HL-60/S4 (cell line): Measurements from ENCODE around the gene RRAD.
"Not testable (repeated sequence)": the region's sequence is repeated elsewhere in the genome, so short reads cannot be mapped to it uniquely, and the experiment has no call there.

Experiments used
- in situ Hi-C: fragments of 300-500 bp; cut with MboI; formaldehyde crosslinking; loops from 2 replicates; pipeline ENCODE4 v1.14.3; 2022; ENCODE audit warnings: low sequenced_read_pairs

The RRAD gene

DNA sequence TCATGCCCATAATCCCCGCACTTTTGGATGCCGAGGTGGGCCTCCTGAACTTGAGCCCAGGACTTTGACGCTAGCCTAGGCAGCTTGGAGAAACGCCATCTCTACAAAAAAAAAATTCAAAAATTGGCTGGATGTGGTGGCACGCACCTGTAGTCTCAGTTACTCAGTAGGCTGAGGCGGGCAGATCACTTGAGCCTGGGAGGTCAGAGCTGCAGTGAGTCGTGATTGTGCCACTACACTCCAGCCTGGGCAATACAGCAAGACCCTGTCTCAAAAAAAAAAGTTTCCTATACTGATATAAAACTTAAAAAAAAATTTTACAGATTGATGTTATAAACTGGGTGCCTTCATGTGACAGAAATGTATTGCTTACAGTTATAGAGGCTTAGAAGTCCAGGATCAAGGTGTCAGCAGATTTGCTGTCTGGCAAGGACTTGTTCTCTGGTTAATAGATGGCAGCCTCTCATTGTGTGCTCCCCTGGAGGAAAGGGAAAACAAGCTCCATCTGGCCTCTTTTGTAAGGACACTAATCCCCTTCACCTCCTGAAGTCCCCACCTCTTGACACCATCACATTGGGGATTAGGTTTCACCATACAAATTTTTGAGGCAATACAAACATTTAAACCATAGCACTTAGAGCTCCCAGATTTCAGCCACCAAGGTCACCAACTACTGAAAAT is 27.2 kb upstream of the RRAD start:
- in situ Hi-C loops: loop anchor here (25.0 kb wide), 1 partner anchor 510 kb away; no protein-coding TSS in a partner anchor

DNA sequence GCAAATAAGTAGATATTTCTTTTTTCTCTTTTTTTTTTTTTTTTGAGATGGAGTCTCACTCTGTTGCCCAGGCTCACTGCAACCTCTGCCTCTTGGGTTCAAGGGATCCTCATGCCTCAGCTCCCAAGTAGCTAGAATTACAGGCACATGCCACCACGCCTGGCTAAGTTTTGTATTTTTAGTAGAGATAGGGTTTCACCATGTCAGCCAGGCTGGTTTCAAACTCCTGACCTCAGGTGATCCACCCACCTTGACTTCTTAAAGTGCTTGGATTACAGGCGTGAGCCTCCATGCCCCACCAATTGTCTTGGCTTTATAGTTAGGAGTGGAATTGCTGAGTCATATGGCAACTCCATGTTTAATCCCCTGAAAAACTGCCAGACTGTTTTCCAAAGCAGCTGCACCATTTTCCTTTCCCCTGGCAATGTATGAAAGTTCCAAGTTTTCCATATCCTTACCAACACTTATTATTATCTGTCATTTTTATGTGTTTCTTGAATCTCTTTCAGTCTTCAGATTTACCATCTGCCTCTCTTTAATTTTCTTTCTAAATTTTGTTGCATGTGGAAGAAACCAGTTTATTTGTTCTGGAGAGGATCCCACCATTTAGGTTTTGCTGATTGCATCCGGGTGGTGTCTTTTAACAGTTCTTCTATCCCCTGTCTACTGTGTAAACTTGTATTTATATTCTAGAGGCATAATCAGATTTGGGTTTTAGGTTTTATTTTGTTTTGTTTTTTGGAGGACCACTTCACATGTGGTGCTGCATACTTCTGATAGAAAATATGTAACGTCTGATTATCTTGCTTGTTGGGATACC is 25.8 kb upstream of the RRAD start:
- in situ Hi-C loops: loop anchor here (25.0 kb wide), 1 partner anchor 511 kb away; no protein-coding TSS in a partner anchor

DNA sequence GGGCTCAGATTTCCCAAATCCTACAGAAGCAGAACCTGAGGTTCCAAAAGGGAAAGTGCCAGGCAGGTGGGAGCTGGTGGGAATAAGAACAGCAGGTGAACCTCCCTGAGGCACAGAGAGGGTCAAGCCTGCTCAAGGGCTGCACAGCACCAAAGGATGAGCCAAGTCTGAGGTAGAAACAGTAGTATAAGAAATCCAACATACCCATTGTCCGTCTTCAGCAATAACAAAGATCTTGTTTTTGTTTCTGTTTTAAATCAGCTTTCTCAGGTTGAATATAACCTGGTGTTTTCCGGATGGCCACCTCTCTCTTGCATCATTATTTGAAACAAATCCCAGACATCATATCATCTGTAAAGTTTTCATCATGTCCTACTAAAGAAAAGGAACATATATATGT is 25.1 kb upstream of the RRAD start:
- in situ Hi-C loops: loop anchor here (25.0 kb wide), 1 partner anchor 512 kb away; no protein-coding TSS in a partner anchor

DNA sequence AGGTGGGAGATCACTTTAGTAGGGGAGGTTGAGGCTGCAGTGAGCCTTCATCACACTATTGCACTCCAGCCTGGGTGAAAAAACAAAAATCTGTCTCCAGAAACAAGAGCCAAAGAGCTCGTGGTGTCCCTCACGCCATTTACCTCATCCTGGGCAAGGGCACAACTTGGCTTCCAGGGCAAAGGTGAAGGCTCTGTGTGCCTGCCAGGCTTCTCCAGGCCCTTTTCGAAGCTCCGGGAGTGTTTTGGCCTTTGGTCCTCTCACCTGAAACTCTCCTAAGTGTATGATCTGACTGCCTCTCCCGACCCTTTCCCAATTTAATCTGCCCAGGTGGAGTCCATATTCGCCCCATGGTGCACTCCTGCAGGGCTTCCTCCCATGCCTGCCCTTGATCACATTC is 24.1 kb upstream of the RRAD start:
- in situ Hi-C loops: no loop called here

DNA sequence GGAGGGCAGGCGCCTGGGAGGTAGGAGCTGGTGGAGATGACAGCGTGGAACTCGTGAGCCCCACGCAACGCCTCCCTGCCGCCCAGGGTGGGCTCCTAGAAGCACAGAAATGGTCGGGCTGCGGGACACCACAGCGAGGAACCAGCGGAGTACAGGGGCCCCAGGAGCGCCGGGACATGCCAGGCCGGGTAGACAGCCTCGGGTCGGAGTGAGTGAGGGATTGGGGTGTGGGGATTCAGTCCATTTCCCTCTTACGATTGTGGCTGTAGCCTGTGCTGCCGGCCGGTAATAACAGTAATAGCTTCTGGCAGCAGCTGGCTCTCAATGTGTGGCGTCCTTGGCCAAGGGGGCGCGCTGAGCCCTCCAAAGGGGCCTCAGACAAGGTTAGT is 23.5 kb upstream of the RRAD start:
- in situ Hi-C loops: no loop called here

DNA sequence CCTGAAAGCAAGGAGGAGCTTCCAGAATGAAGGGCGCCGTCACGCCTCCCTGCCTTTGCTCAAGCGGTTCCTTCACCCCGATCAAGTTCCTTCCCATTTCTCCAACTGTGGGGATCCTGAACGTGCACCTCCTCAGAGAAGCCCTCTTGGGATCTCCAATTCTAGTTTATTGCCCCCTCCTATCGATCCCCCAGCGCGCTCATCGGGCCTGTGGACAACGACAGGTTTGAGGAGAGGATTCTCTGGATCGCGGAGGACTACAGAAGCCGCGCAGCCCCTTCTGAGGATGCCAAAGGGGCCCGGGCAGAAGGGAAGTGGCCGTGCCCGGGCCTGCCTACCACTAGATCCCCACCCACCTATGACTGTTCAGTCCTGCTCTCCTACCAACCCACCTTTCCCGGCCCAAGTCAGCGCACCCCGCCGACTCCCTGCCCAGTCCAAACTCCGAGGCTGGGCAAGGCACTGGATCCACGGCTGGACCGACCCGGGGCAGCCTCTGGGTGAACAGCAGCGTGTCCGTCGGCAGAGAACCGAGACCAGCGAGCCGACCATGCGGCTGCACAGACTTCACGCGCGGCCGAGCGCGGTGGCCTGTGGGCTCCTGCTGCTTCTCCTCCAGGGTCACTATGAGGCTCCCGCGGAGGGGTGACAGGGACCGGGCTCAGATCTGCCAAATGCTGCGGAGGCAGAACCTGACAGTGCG is 22.9 kb upstream of the RRAD start:
- in situ Hi-C loops: no loop called here

DNA sequence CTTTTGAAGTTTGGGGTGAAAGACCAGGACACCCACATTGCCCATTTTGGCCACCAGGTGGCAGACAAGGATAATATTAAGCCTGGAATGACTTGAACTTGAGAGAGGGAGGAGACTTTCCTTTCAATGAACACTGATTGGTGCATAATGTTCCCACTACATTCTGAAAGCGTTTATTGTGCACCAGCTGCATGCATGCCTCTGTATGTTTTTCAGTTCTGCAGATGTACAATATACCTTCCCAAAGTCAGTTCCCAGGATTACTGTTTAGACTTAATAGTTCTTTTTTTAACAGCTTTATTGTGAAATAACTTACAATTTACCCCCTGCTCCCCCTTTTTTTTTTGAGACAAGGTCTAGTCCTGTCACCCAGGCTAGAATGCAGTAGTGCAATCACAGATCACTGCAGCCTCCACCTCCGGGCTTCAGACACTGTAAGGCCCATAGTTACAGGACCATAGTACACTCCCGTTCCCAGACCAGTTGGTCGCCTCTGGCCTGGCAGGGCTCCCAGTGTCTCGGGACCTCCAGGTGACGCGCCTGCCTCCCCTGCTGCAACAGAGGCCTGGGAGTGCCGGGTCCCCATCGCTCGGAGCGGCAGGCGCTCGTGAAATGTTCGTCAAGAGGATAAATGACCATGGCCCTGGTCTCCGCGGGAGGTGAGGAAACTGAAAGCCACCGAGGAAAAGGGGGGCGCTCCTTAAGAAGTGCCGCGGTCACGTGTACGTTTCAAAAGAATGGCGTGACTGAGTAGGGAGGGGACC is 22.1 kb upstream of the RRAD start:
- in situ Hi-C loops: no loop called here

DNA sequence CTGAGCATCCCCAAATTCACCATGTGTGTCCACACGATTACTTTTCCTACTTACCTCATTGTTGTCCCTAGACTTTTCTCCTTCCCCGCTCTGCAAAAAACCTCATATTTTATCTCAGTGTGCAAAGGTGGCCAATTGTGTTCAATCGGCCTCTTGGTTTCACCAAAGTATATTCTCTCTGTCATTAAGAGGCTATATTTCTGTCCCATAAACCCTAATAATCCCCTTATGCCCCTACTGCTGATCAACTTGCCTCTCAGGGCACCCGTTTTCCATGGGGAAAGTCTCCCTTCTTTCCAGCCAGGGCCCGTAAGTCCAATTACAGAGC is 21.6 kb upstream of the RRAD start:
- in situ Hi-C loops: no loop called here

DNA sequence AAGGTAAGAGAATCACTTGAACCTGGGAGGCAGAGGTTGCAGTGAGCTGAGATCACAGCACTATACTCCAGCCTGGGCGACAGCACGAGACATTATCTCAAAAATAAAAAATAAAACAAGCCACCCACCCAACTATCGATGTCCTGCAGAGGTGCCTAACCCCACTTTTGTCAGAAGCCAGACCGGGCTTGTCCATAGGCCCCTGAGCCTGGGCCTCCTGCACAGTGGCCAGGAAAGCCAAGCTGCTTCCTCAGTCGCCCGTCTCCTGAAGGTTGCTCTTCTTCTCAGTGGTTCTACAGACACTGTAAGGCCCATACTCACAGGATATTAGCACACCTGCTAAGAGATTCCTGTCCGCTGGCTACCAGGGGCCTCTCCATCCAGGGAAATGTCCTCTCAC is 21.2 kb upstream of the RRAD start:
- in situ Hi-C loops: no loop called here

DNA sequence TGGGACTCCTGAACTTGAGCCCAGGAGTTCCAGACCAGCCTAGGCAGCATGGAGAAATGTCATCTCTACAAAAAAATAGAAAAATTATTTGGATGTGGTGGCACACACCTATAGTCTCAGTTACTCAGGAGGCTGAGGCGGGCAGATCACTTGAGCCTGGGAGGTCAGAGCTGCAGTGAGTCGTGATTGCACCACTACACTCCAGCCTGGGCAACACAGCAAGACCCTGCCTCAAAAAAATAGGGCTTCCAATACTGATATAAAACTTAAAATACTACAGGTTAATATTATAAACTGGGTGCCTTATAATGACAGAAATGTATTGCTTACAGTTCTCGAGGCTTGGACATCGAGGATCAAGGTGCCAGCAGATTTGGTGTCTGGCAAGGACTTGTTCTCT is 20.6 kb upstream of the RRAD start:
- in situ Hi-C loops: no loop called here

DNA sequence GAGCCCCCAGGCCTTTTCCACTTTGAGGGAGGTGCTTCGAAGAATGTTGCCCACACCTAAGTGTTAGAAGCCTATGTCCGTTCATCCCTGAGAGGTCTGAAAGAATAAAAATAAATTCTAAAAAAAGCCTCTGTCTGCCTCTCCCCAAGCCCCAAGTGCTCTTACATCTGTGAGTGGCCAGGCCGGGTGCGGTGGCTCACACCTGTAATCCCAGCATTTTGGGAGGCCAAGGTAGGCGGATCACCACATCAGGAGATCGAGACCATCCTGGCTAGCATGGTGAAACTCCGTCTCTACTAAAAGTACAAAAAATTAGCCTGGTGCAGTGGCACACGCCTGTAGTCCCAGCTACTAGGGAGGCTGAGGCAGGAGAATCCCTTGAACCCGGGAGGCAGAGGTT is 19.6 kb upstream of the RRAD start:
- in situ Hi-C loops: not testable (repeated sequence)

DNA sequence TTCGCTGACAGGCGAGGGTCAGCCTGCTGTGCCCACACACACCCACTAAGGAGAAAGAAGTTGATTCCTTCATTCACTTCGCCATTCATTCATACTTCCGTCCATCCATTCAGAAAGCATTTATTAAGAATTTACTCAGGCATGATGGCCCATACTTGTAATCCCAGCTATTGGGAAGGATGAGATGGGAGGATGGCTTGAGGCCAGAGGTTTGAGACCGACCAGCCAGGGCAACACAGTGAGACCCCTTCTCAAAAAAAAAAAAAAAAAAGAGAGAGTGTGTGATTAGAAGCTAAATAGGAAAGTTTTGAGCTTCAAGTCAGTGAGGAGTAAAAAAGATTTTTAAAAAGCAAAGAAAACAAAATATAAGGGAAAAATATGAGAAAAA is 18.7 kb upstream of the RRAD start:
- in situ Hi-C loops: no loop called here

DNA sequence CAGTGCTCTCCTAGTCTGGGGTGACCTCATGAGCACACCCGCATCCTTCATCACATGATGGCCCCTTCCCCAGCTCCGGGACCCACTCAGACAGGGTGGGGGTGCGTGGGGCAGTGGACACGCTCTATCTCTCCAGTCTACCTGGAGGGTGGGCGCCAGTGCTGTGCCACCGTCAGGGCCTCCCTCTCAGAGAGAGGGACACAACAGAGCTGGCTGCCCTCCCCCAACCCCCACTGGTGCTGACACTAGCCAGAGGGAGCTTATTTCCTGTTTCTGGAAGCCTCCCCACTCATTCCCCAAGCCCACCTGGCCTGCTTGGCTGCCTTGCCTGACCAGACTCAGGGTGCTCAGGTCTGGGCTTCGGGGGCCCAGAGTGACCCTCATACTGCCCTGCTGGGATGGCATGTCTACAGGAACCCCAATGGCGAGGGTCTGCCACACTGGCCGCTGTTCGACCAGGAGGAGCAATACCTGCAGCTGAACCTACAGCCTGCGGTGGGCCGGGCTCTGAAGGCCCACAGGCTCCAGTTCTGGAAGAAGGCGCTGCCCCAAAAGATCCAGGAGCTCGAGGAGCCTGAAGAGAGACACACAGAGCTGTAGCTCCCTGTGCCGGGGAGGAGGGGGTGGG is 18.2 kb upstream of the RRAD start:
- in situ Hi-C loops: no loop called here

DNA sequence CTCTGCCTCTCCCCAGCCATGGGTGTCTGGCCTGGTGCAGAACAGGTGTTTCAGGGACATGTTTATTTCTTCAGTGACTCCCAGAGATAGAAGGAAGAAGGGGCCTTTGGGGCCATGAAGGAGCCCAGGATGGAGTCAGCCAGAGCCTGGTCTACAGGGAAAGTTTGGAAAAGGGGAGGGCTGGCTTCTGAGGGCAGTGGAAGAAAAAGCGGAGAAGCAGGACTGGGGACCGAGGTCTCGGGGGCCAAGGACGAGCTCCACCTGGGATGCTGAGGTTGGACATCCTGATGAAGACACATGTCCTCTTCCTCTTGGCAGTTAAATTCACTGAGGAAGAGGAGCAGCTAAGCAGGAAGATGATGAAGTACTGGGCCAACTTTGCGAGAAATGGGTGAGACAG is 17.6 kb upstream of the RRAD start:
- in situ Hi-C loops: no loop called here

DNA sequence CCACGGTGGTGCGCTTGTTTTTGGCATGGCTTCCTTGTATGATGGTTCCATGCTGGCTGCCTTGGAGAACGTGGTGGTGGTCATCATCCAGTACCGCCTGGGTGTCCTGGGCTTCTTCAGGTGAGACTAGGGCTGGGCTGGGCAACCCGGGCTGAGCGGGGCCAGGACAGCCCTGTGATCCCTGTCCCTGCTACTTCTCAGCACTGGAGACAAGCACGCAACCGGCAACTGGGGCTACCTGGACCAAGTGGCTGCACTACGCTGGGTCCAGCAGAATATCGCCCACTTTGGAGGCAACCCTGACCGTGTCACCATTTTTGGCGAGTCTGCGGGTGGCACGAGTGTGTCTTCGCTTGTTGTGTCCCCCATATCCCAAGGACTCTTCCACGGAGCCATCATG is 14.9 kb upstream of the RRAD start:
- in situ Hi-C loops: no loop called here

DNA sequence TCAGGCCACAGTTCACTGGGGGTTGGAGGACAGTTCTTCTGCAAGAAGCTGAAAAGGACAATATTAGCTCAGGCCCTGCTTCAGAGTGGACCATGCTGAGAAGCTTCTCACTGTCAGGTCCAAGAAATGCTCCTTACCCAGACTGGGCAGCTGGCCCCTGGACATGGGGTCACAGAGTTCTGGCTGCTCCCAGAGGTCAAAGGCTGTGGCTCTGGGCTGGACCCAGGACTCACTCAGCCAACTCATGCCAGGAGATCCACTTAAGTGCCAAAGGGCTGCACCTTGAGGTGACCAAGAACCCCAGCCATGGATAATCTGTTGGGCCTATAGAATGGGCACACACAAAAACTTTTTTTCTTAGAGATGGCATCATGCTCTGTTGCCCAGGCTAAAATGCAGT is 14.0 kb upstream of the RRAD start:
- in situ Hi-C loops: no loop called here

DNA sequence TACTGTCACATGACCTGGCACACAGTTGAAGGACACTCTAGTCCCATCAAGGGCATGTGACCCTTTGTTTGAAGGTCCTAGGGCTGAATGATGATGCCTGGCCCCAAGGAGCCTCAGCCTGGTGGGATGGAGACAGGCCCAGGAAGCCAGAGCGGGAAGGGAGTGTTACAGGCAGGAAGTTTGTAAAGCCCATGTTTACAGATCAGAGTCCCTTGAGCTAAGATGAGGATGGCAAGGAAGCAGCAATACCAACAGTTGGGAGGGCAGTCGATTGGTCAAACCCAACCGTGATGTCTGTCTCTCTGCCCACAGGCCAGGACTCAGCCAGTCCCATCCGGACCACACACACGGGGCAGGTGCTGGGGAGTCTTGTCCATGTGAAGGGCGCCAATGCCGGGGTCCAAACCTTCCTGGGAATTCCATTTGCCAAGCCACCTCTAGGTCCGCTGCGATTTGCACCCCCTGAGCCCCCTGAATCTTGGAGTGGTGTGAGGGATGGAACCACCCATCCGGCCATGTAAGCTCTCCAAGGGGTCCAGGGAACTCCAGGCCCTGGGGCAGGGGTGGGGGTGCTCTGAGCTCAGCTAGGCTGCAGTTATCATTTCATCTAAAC is 12.5 kb upstream of the RRAD start:
- in situ Hi-C loops: no loop called here

DNA sequence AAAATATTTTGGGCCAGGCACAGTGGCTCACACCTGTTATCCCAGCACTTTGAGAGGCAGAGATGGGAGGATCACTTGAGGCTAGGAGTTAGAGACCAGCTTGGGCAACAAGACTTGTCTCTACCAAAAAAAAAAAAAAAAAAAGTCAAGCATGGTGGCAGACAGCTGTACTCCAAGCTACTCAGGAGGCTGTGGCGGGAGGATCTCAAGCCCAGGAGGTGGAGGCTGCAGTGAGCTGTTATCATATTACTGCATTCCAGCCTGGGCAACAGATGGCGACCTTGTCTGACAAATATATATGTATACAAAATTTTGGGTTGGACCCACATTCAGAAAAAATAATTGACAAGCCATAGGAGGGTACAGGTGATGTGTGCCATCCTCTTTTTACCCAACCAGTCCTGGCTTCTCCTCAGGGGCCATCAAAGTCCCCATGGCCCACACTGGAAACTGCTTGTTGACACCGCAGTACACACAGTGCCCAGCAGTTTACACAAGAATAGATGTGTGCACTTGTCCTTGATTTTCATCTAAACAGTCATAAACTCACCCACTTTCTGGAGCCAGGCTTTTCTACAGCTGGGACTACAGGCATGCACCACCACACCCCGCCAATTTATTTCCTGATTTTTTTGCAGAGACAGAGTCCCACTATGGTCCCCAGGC is 11.7 kb upstream of the RRAD start:
- in situ Hi-C loops: no loop called here

DNA sequence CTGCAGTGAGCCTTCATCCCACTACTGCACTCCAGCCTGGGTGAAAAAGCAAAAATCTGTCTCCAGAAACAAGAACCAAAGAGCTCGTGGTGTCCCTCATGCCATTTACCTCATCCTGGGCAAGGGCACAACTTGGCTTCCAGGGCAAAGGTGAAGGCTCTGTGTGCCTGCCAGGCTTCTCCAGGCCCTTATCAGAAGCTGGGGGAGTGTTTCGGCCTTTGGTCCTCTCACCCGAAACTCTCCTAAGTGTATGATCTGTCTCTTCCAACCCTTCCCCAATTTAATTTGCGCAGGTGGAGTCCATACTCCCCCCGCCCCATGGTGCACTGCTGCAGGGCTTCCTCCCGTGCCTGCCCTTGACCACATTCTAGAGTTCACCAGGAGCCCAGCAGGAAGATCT is 11.1 kb upstream of the RRAD start:
- in situ Hi-C loops: no loop called here
